ENCODE results near the gene NSUN2.

NSUN2 gene

DNA sequence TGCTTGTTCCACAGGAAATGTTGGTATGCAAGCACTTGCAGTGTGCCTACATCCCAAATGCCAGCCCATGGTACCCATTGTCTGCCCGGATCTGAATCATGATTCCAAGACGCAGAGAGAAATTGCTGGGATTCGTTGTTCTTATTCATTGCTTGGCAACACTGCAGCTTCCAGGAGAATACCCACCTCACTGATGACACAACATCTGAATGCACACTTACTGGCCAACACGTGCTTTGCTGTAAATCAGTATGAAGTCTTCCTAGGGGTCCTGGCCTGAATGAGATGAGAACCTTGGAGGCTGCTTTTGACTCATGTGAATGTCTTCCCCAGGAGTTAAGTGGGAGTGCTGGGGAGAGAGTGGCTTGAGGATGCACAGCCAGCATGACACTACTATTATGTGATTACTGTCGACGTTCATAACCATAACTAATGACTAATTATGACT is 12.0 kb upstream of the NSUN2 start:
- DNase-seq (ENCODE audit: low read depth in 2 of 2), result no peak

DNA sequence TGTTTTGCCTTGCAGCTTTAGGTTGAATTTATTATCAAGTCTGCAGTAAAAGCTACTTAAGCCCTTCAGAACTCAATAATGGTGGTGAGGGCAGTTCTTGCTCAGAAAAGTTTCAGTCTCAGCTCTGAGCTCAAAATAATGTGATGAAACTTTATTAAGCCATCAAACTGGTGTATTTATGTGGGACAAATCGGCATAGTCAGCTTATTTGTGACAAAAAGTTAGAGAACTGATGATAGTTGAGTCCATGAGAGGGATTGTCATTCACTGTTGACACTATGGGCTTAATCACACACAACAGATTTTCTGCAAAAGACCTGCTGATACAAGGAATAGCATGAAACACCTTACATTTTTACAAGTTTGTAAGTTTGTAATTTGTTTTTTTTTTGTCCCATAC is 9.8 kb upstream of the NSUN2 start:
- DNase-seq (ENCODE audit: low read depth in 2 of 2), result no peak

DNA sequence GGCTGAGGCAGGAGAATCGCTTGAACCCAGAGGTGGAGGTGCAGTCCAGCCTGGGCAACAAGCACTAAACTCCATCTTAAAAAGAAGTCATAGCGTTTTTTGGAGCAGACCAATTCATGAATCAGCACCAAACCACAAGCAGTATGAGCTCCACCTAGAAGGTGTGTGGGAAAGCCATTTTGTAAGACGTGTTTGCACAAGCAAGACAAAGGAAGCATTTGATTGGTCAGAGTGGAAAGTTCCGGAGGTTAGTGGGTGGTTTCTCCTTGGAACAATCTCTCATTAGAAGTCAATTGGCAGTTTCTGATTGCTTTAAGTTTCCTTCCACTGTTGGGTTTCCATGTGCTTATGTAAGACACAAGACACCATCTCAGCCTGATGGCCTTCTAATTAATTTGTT is 5.4 kb upstream of the NSUN2 start:
- no peak for DNase-seq (ENCODE audit: low read depth in 2 of 2)

DNA sequence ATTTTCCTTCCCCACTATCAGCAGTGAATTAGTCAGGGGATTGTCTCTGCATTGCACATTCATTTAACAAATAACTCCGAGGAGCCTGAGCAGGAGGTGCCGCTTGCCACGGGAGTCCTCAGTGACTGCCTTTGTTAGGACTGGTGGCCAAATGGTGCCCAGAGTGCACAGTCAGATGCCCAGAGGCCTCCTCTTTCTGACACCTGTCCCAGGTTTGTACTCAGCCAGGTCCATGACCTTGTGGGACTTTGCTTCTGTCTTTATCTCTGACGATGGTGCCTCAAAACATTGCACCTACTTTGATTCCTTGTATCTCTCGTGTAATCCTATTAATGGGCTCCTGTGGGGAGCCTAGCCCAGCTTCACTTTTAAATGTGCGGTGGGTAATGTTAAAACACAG is 4.7 kb upstream of the NSUN2 start:
- DNase-seq (ENCODE audit: low read depth in 2 of 2), result no peak

DNA sequence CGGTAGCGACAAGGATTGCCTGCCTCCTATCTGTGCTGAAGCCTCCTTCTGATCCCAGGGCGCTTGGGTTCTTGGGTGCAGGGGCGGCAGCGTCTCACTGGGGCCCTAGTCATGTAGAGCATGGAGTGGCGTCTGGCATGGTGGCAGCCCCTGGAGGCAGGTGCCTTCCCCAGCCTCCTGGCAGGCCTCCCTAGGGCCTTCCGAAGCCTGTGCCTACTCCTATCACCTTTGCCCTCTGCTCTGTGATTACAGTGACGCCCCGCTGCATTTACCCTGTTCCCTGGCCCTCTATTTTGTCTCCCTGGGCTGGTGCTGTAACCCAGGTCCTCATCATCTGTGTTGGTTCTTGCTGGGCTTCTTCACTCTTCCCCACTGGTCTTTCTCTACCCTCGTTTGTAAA is 4.2 kb upstream of the NSUN2 start:
- DNase-seq (ENCODE audit: low read depth in 2 of 2), result no peak

DNA sequence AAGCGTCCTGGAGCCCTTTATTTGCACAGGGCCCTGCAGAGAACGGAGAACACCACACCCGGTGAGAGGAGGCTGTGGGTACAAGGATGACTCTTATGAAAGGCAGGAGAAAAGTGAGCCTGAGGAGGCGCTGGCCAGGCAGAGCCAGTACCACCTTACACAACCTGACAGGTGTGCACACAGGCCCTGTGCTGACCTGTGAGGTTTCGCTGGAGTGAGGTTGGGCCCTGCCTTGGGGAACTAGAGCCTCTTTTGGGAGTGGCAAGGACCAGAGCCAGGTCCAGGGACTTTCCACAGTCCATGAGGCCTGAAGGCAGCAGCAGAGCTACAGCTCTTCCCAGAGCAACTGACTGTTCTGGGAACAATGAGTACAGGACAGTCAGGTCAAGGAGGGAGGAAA is 3.4 kb upstream of the NSUN2 start:
- no peak for DNase-seq (ENCODE audit: low read depth in 2 of 2)

DNA sequence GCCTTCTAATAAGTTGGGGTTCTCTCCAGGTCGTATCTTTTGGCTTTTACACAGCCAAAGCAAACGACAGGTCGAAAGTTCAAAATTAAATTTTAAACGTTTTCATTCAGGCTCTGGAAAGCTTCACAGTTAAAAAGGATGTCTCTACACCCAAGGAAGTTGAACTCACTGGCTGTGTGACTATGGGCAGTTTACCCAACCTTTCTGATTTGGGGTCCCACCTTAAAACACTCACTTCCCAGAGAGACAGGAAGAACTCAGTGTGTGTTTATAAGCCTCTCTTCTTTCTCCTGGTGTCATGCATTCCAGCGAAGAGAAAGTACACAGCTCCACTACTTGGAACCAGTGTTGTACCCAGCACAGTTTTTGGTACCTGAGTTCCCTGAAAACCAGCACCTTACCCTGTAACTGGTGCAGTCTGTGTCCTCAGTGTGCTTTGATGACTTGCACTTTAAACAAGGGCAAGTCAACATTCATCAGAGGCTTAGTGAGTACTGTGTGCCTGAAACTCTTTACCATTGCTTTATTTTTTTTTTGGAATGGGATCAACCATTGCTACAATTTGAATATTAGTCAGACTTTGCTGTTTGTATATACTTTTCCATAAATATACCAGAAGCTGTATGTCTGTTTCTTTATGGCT is 2.1 kb upstream of the NSUN2 start:
- DNase-seq (ENCODE audit: low read depth in 2 of 2), result no peak

DNA sequence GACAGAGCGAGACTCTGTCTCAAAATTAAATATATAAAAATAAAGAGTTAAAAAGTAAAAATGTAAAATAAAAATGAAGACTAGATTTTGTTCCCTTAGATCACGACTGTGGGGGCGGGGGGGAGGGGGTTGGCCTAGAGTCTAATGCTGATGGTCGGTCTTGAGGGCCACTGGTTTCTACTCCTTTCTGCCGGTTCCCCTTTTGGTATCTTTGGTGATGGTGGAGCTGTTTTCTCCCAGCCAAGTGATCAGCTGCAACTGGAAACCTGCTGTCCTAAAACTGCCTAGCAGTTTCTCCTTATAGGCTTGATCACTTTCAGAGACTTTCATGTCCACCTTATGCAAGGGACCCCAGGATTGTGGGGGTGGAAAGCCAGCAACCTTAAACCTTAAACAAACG is 1.5 kb upstream of the NSUN2 start:
- no peak for DNase-seq (ENCODE audit: low read depth in 2 of 2)

DNA sequence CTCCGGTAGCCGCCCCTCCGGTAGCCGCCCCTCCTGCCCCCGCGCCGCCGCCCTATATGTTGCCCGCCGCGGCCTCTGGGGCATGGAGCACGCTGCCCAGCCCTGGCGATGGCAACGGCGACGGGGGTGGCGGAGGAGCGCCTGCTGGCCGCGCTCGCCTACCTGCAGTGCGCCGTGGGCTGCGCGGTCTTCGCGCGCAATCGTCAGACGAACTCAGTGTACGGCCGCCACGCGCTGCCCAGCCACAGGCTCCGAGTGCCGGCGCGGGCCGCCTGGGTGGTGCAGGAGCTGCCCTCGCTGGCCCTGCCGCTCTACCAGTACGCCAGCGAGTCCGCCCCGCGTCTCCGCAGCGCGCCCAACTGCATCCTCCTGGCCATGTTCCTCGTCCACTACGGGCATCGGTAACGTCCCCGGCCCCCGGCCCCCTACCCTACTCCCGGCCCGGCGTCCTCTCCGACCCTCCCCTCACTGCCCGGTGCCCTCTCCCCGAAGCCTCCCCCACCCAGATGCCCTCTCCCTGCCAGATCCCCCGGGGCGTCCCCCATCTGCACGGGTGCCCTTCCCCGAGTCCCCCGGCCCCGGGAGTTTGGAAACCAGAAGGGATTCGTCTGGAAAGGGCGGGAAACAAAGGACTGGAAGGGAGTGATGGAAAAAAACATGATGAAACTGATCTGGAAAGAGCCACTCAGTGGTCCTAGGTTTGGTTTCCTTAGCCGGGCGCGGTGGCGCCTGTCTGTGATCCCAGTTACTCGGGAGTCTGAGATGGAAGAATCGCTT is 813 bp upstream of the NSUN2 start:
- no peak for DNase-seq (ENCODE audit: low read depth in 2 of 2)

DNA sequence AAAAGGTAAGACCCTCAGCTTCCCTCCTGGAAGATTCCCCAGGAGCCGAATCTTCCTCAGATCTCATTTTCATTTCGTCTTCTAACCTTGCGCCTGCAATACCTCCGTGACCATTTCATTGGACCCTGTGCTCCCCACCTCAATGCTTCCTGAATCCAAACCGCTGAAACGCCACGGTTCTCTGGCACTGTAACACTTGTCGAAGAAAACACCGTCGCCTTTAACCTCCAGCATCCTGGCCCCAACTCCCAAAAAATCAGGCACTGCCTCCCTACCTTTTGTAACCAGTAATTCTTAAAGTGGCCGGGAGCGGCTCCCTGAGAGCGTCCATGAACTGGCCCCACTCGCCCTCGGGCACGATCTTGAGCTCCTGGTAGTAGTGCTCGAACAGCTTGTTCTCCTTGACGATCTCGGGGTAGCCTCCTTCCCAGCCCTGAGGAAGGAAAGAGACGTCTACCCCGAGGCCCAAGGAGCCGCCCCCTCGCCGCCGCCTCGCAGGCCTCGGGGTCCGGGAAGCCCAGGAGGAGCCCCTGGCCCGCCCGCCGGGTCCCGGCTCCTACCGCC is 438 bp downstream of the NSUN2 start:
- no peak for DNase-seq (ENCODE audit: low read depth in 2 of 2)

DNA sequence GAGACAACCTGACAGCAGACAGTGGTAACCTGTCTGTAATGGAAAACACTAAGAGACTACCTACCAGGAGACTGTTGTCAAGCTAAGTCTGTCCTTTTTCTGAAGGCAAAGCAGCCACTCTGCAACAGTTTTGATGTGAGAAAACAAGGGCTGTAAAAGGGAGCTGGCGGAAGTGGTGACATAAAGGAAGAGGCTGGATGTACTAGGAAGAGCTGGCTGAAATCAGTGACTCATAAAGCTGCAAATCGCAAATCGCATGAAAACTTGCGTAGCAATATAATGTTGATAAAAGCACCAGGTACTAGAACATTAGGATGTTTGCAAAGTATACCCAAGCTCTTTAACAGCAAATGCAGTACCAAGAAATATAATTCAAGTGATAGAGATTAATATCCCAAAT is 1.4 kb downstream of the NSUN2 start:
- no peak for DNase-seq (ENCODE audit: low read depth in 2 of 2)

DNA sequence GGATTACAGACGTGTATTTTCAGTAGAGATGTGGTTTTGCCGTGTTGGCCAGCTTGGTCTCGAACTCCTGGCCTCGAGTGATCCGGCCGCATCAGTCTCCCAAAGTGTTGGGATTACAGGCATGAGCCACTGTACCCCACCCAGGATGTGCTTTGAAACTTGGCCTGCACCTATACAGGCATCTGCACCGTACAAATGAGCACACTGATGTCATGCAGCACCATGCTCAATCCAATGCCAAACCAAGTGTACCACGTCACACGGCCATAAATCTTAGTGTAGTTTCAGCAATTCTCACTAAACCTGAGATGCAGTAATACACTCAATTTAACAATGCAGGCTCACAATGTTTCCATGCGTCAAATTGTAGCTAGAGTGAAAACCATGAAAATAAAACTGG is 6.3 kb downstream of the NSUN2 start:
- DNase-seq (ENCODE audit: low read depth in 2 of 2), result no peak

DNA sequence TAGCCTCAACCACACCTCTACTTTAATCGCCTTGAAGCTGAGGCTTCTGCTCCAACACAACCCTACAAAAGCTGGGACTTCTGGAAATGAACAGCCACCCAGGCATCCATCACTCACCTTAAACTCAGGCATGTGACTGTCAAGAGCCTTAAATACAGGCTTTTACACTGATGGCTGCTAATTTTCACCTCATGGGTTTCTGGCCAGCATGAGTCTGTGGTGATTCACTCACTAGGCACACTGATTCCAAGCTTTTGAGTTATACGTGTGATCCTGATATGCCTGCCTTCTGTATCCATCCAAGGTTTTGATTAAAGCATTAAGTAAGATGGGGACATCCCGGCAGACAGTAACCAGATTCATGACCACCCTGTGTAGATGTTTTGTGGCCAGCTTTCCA is 8.9 kb downstream of the NSUN2 start:
- DNase-seq (ENCODE audit: low read depth in 2 of 2), result no peak

DNA sequence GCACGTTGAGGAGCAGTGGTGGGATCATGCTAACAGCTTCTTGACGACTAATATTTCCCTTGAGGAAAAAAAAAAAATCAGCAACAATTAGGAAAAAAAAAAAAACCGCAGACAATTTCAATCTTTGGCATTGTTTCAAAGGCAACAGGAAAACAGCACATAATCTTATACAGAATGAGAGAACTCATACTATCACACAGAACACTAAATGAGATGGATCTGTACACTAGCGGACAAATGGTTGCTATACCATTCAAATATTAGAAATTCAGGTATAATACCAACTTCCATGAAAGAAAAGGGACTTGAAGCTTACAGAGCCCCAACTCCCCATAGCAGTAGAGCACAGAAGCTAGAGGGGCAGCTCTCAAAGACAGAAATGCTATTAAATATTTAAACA is 9.6 kb downstream of the NSUN2 start:
- DNase-seq (ENCODE audit: low read depth in 2 of 2), result no peak

DNA sequence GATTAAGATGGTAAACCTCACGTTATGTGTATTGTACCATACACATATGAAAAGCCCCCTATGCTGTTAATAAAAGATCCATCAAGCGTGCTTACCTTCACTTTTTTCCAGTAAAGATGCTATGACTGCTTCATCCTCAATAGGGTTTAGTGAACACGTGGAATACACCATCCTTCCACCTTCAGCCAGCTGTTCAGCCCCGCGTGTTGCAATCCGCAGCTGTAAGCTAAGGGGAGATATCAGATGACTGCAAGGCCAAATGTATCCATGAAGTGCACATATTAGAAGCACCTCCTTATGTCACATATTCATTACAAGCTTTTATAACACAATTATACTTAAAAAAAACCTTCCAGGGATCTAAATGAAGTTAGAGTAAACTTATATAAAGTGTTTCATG is 16.2 kb downstream of the NSUN2 start:
- DNase-seq (ENCODE audit: low read depth in 2 of 2), result no peak

DNA sequence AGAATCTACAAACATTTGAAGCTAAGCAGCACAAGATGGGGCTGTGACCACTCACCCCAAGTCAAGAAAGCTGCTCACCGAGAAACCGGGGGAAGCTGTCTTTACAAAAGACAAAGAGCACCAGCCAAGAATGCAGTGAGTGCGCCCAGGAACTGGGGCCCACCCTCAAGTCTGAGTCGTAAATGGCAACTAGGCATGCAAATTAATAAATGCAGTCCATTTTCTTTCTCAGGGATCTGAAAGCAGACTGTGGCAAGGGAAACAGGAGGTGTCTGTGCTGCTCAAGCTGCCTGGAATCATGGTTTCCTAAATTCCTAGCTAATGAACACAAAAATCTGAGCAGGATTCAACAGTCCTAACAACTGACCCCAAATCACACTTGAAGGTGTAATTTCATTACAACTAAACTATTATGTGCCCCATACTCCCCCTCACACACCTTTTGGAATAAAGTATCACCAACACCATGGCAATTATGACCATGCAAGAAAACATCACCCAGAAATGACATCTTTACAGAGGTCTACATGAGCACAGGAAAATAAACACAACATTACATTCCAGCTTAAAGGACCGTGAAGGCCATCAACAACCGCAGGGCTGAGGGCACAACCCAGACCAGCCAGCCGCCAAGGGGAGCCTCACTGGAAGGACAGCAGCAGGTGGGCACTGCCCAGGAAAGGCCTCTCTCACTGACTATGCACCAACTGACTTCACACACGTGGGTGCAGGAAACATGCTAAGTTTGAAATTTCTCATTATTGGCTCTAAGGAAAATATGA is 17.6 kb downstream of the NSUN2 start:
- DNase-seq (ENCODE audit: low read depth in 2 of 2), result no peak

DNA sequence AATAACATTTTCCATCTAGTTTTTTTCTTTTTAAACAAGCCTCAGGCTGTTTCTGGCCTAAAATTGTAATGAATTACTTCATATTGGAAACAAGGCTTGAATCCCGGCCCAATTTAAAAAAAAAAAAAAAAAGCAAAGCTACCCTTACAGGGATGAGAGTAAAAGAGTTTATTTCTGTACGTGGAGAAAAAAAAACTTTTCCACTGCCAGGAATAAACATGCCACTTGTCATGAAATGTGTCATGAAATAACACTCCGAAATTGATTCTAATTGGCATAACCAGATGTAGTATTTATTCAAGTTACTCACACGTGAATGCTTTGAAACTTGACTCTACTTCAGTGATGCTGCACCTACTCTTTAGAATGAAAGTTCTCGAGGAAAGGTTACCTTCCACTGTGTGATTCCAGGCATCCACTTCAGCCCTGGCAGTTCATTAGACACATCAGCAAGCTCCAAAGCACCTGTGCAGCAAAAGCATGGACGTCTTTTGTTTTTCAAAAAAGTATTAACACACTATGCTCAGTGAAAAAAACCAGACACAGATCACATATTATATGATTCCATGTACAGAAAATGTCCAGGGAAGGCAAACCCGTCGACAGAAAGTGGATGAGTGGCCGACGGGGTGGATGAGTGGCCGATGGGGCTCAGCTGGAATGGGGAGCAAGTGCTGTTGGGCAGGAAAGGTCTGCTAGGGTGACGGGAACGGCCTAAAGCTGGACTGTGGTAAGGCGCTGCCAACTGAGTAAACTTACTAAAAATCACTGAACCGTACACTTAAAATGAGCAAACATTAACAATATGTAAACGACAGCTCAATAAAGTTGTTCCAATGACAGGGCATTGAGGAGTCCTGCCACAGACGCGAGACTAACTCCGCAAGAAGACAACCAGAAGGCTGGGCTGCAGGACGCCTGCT is 21.2 kb downstream of the NSUN2 start:
- no peak for DNase-seq (ENCODE audit: low read depth in 2 of 2)

DNA sequence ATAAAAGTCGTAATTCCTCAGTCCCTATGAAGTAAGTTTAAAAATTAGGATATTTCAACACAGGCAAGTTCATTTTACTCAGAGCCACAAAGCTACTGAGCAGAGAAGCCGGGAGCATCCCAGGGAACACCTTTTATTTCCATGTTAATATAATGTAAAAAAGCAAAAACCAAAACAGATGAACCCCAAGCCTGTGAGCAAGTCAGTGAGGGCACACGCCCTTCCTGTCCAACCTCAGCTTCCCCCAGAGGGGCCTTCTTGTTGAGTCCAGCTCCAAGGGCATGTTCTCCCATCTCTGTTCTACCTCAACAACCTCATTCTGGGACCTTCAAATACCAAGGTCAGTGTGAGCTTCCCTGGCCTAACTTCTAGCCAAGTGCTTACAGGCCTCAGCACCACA is 24.8 kb downstream of the NSUN2 start:
- no peak for DNase-seq (ENCODE audit: low read depth in 2 of 2)

DNA sequence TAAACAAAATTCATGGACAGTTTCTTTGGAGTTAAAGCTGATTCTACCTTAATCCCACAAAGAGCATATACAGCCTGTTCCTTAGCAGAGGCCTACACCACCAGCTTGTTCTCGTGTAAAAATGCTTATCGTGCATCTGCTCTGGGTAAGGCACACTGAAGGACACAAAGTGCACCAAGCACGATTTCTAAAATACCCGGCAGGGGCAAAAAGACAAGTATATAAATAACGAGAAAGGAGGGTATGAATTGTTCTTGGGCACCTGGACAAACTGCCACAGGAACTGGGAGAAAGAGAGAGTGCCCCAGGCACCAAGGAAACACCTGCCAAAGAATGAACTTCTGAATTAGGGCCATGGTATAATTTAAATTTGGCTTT is 25.3 kb downstream of the NSUN2 start:
- no peak for DNase-seq (ENCODE audit: low read depth in 2 of 2)

DNA sequence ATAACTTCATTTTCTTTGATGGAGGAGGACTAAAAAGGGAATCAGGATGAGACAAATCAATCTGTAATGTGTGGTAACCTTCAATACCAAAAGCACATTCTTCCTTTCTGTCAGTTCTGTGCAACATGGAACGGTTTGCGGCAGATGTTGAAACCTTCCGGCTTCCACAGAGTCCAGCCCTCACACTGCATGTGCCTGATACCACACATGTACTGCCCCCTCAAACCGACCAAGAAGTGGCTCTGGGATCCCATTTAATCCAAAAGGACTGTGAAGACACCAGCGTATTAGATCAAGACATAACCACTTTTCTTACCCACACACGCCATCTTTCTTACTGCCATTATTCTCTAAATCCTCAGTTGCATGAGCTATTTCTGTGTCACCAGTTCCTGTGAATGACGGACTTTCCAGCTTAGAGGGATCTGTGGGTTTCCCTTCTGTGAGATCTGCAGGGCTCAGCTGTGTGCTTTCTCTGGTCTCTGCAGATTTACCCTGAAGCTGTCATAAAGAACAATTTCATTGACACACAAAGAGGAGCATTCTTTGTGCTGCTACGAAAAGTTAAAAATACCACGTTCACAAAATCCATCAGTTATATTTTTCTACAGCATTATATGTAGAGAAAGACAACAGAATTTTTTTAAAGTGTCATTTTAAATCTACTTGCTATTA is 25.8 kb downstream of the NSUN2 start:
- DNase-seq (ENCODE audit: low read depth in 2 of 2), result no peak

DNA sequence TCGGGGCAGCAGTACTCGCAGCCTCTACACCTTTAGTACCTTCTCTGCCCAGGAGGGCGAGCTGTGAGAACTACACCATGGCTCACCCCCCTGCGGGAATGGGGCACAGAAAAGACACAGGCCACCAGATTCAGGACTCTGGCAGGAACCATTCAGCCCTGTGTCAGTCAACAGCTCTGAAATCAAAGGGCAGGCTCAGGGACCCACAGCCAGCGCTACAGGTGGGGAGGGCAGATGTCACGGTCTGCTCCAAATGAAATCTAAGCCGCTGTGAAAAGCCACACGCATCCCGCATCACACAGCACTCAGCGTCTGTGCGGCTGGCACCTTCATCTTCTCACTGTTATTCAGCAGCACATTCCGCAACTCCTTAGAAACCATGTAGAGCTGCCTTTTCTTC is 27.9 kb downstream of the NSUN2 start:
- no peak for DNase-seq (ENCODE audit: low read depth in 2 of 2)
